HepG2 (cell line): ENCODE data around the gene UBE2J1. TPM values are rescaled to one million over a fixed set of nuclear protein-coding genes. Genes with fewer than 3 reads are reported as not detected.
A peak's percentile ranks its signal among the peaks of the same experiment; 100 is the strongest.

ENCODE experiments used
- ATAC-seq: fragments of 200-7000 bp; cut with Tn5 transposase; 3 replicates; pipeline ENCODE4 v1.9.1; 2020; ENCODE audit warnings: mild to moderate bottlenecking, moderate library complexity
- BruUV-seq: library from RNA; stranded (reverse); fragments of 400-500 nt; replicated peaks from 2 replicates; lab custom pipeline; 2021; lab: Mats Ljungman, UMichigan
- CTCF ChIA-PET: fragments of 300-600 bp; formaldehyde crosslinking; extraction: SDS; loops from one replicate; lab custom pipeline; 2021; ENCODE audit warnings: low total read pairs, inconsistent platforms, low intra/inter-chr PET ratio; lab: Yijun Ruan, JAX
- POLR2A ChIA-PET: fragments of 350-600 bp; sonication (Branson Sonifier 250); formaldehyde crosslinking; loops from one replicate; lab custom pipeline; 2020; ENCODE audit warnings: antibody characterized with exemption, inconsistent platforms; lab: Yijun Ruan, JAX
- DNase-seq: peaks from one replicate; pipeline ENCODE4 v3.0.0-alpha.2; 2015; ENCODE audit warnings: low spot score
- FAIRE-seq: peaks from 3 replicates; lab custom pipeline; 2011; peaks lifted over from hg19 to GRCh38; lab: Jason Lieb, UNC
- H2AFZ ChIP-seq: one replicate; pipeline ENCODE4 v1.6.1; 2011; ENCODE audit warnings: low read length, inconsistent platforms
- H3K27ac ChIP-seq: fragments of 300-600 bp; 3 replicates; pipeline ENCODE4 v1.8.0; 2011; ENCODE audit warnings: mixed run types, mild to moderate bottlenecking, mixed read lengths, low read length, inconsistent platforms; ENCODE audit not compliant: insufficient read depth; ENCODE audit errors: extremely low read length
- H3K27me3 ChIP-seq, 2 experiments: fragments of 200-600 bp in 1 of 2; 2 replicates in 1 of 2; 3 replicates in 1 of 2; pipeline versions ENCODE4 v1.6.0 to v1.8.0; 2011; ENCODE audit warnings: low read length in 2 of 2, mild to moderate bottlenecking in 2 of 2, moderate library complexity in 2 of 2, inconsistent platforms in 1 of 2; ENCODE audit not compliant: insufficient read depth in 2 of 2, control insufficient read depth in 1 of 2
- H3K36me3 ChIP-seq, 2 experiments: fragments of 200-600 bp in 1 of 2; replicated peaks in 1 of 2; 2 replicates in 1 of 2; 3 replicates in 1 of 2; pipeline versions ENCODE4 v1.5.1 to v1.8.0; 2011; ENCODE audit warnings: low read length in 2 of 2, inconsistent platforms in 1 of 2; ENCODE audit not compliant: insufficient read depth in 2 of 2, control insufficient read depth in 1 of 2
- H3K4me1 ChIP-seq: 2 replicates; pipeline ENCODE4 v1.5.1; 2012; ENCODE audit warnings: low read length, inconsistent platforms; ENCODE audit not compliant: insufficient read depth
- H3K4me2 ChIP-seq: 2 replicates; pipeline ENCODE4 v1.6.0; 2011; ENCODE audit warnings: low read depth, low read length, inconsistent platforms
- H3K4me3 ChIP-seq, 3 experiments: fragments of 200-600 bp in 1 of 3; sonication (generic), shearing (Covaris generic) in 1 of 3; replicated peaks in 1 of 3; 2 replicates each; pipeline ENCODE4 v1.5.1; 2011 to 2016; ENCODE audit warnings: low read length in 3 of 3, inconsistent platforms in 2 of 3, low read depth in 2 of 3, mild to moderate bottlenecking in 2 of 3, control low read depth in 1 of 3, mixed read lengths in 1 of 3; ENCODE audit not compliant: insufficient read depth in 1 of 3
- H3K79me2 ChIP-seq: one replicate; pipeline ENCODE4 v1.6.1; 2011; ENCODE audit warnings: low read length, inconsistent platforms; ENCODE audit not compliant: insufficient read depth
- H3K9ac ChIP-seq: 2 replicates; pipeline ENCODE4 v1.6.0; 2011; ENCODE audit warnings: mild to moderate bottlenecking, low read depth, low read length, inconsistent platforms; ENCODE audit not compliant: insufficient read depth
- H3K9me3 ChIP-seq: 2 replicates; pipeline ENCODE4 v1.5.1; 2012; ENCODE audit warnings: mild to moderate bottlenecking, low read length
- H4K20me1 ChIP-seq: 2 replicates; pipeline ENCODE4 v1.6.0; 2011; ENCODE audit warnings: inconsistent platforms, mild to moderate bottlenecking, low read length, moderate library complexity; ENCODE audit not compliant: insufficient read depth
- DNMT1 ChIP-seq: sonication (generic); formaldehyde crosslinking; IDR thresholded peaks from 2 replicates; pipeline ENCODE4 v1.5.1; 2020; ENCODE audit warnings: mild to moderate bottlenecking, missing genetic modification reagents
- HNF1B ChIP-seq: sonication (generic); formaldehyde crosslinking; IDR thresholded peaks from 2 replicates; pipeline ENCODE4 v1.5.1; 2020; ENCODE audit warnings: mild to moderate bottlenecking, moderate library complexity, missing genetic modification reagents
- JDP2 ChIP-seq: sonication (generic); formaldehyde crosslinking; IDR thresholded peaks from 2 replicates; pipeline ENCODE4 v1.8.1; 2022; ENCODE audit warnings: missing genetic modification reagents, borderline replicate concordance
- KDM5B ChIP-seq: sonication (generic); formaldehyde crosslinking; IDR thresholded peaks from 2 replicates; pipeline ENCODE4 v1.4.0; 2020; ENCODE audit warnings: missing genetic modification reagents, mild to moderate bottlenecking, borderline replicate concordance
- NAIF1 ChIP-seq: sonication (generic); formaldehyde crosslinking; IDR thresholded peaks from 2 replicates; pipeline ENCODE4 v1.5.0; 2020; ENCODE audit warnings: mild to moderate bottlenecking, missing genetic modification reagents, borderline replicate concordance
- PBX2 ChIP-seq: IDR thresholded peaks from 2 replicates; pipeline ENCODE4 v1.6.1; 2016; ENCODE audit warnings: control low read depth
- SMARCC2 ChIP-seq: fragments of 450-650 bp; IDR thresholded peaks from 2 replicates; pipeline ENCODE4 v1.6.1; 2017; ENCODE audit warnings: antibody characterized with exemption, mild to moderate bottlenecking
- TIGD3 ChIP-seq: sonication (generic); formaldehyde crosslinking; IDR thresholded peaks from 2 replicates; pipeline ENCODE4 v1.5.1; 2020; ENCODE audit warnings: mild to moderate bottlenecking, missing genetic modification reagents, borderline replicate concordance
- ZFP82 ChIP-seq: sonication (generic); formaldehyde crosslinking; IDR thresholded peaks from 2 replicates; pipeline ENCODE4 v1.5.1; 2020; ENCODE audit warnings: mild to moderate bottlenecking, missing genetic modification reagents, borderline replicate concordance
- ZHX1 ChIP-seq: sonication (generic); formaldehyde crosslinking; IDR thresholded peaks from 2 replicates; pipeline ENCODE4 v1.8.1; 2022; ENCODE audit warnings: low read depth, mild to moderate bottlenecking, missing genetic modification reagents
- ZNF260 ChIP-seq: sonication (generic); formaldehyde crosslinking; IDR thresholded peaks from 2 replicates; pipeline ENCODE4 v1.4.0; 2020; ENCODE audit warnings: missing genetic modification reagents, low read depth, mild to moderate bottlenecking, borderline replicate concordance
- ZNF275 ChIP-seq: sonication (generic); formaldehyde crosslinking; IDR thresholded peaks from 2 replicates; pipeline ENCODE4 v1.8.0; 2022; ENCODE audit warnings: missing genetic modification reagents, mild to moderate bottlenecking, inconsistent platforms, borderline replicate concordance
- ZNF430 ChIP-seq: sonication (generic); formaldehyde crosslinking; IDR thresholded peaks from 2 replicates; pipeline ENCODE4 v1.9.0; 2021; ENCODE audit warnings: mild to moderate bottlenecking, missing genetic modification reagents
- ZNF703 ChIP-seq: sonication (generic); formaldehyde crosslinking; IDR thresholded peaks from 2 replicates; pipeline ENCODE4 v1.5.1; 2020; ENCODE audit warnings: missing genetic modification reagents, mild to moderate bottlenecking, moderate library complexity, borderline replicate concordance
- ZNF737 ChIP-seq: sonication (generic); formaldehyde crosslinking; IDR thresholded peaks from 2 replicates; pipeline ENCODE4 v1.5.0; 2020; ENCODE audit warnings: missing genetic modification reagents, mild to moderate bottlenecking, borderline replicate concordance
- WGBS: methylation state at CpG from one replicate; pipeline ENCODE4 v1.1.6; 2017; ENCODE audit warnings: low lambda C conversion rate; 5-methylcytosine and 5-hydroxymethylcytosine counted together
- in situ Hi-C: cut with HindIII; loops from 2 replicates; pipeline ENCODE4 v1.10.0; 2017; ENCODE audit warnings: low pct_unique_long_range_greater_than_20kb; ENCODE audit not compliant: extremely low pct_ligation_motif_present
- intact Hi-C: fragments of 100-400 bp; cut with micrococcal nuclease; formaldehyde crosslinking; loops from one replicate; pipeline ENCODE4 v1.10.0; 2022; ENCODE audit not compliant: unreplicated experiment
- polyA plus RNA-seq, 8 experiments: library from polyadenylated mRNA; depleted of rRNA in 3 of 8; stranded (reverse) in 7 of 8; unstranded in 1 of 8; fragments of >200 nt; fragmentation: Illumina TruSeq in 4 of 8; extraction: Trizol in 4 of 8; gene quantifications; 2 replicates each; pipeline versions ENCODE4 v1.2.1 to v1.2.3, GENCODE V29; 2011 to 2016; ENCODE audit warnings: low read depth in 4 of 8, missing spikeins in 1 of 8, mixed read lengths in 1 of 8; ENCODE audit not compliant: insufficient read depth in 1 of 8
- total RNA-seq, 5 experiments: library from RNA; depleted of rRNA; stranded (reverse); fragments of >200 nt; fragmentation: Illumina TruSeq; extraction: Trizol; gene quantifications; 2 replicates each; pipeline ENCODE4 v1.2.3, GENCODE V29; 2016; ENCODE audit warnings: low read depth in 1 of 5

The UBE2J1 gene
- total and polyA plus RNA-seq, 2 of the 13 experiments (the other 11 are each of a cell fraction or from before 2014, with no cell fraction given) = 19.3 to 24.6 TPM

GRCh38 chr6:89311530-89311852 is 41.0 kb downstream of the UBE2J1 start:
- Histone ChIP-seq H3K9ac (no peak overlapping the region), H3K36me3 (no peaks in the 10 kb centered on the region), H3K27me3 (0 out of 5 replicates have a peak, but pooled peaks cover 0 to 4% of the 10 kb centered on the region in 2 experiments), H3K27ac (no peak overlapping the region), H3K4me2 (peak overlapping the region; percentile 73), H3K9me3 (no peaks in the 10 kb centered on the region), H3K79me2 (no peaks in the 10 kb centered on the region), H3K4me3 (peak overlapping the region; percentile 4 to 52 (median 35); a peak in 3 of 6 replicates), H2AFZ (no peak overlapping the region), H3K4me1 (peaks cover 18% of the 10 kb centered on the region), H4K20me1 (no peaks in the 10 kb centered on the region)
- in situ Hi-C loops = loop anchor here (5.0 kb wide), 1 partner anchor 61 kb away; no protein-coding TSS in a partner anchor
- no peak for FAIRE-seq
- intact Hi-C loops = loop anchor here (1.0 kb wide), 2 partner anchors 58 to 299 kb away; no protein-coding TSS in a partner anchor
- 0% methylated on average over 5 of the region's 5 CpGs for WGBS
- no TSS peak for BruUV-seq
- no peak for DNase-seq
- peak; percentile 86 for ATAC-seq
- CTCF ChIA-PET = interaction anchor here (1.3 to 2.1 kb wide), 3 partner anchors 58 to 65 kb away, joined by 3 to 10 read pairs (median 4); no protein-coding TSS in a partner anchor
- POLR2A ChIA-PET = interaction anchor here (0.9 kb wide), 2 partner anchors 13 to 41 kb away, joined by 3 read pairs; partner anchors contain the start of gene UBE2J1
- no peak for TF ChIP-seq TIGD3 (CRISPR knock-in tag)
- TF ChIP-seq HNF1B (CRISPR knock-in tag) = 0 out of 2 replicates have a peak, but pooled peaks have one; percentile 53
- no peak for TF ChIP-seq ZNF260 (CRISPR knock-in tag)
- TF ChIP-seq SMARCC2 = no peak
- TF ChIP-seq ZNF430 (CRISPR knock-in tag) = peak; percentile 32; the same call in 1 of the 2 replicates
- no peak for TF ChIP-seq JDP2
- TF ChIP-seq PBX2 (CRISPR knock-in tag) = no peak
- no peak for TF ChIP-seq ZHX1 (CRISPR knock-in tag)
- TF ChIP-seq ZFP82 = no peak
- TF ChIP-seq ZNF275 (CRISPR knock-in tag) = no peak
- no peak for TF ChIP-seq ZNF703 (CRISPR knock-in tag)
- 0 out of 2 replicates have a peak, but pooled peaks have one; percentile 54 for TF ChIP-seq DNMT1 (CRISPR knock-in tag)
- TF ChIP-seq KDM5B (CRISPR knock-in tag) = no peak
- no peak for TF ChIP-seq NAIF1 (CRISPR knock-in tag)
- TF ChIP-seq ZNF737 = no peak; the same call in 1 of the 2 replicates
